Calu3 (cell line): ENCODE results near the gene GPNMB. TPM values are rescaled to one million over a fixed set of nuclear protein-coding genes. Genes with fewer than 3 reads are reported as not detected.

ENCODE experiments used
- BruUV-seq: library from RNA; stranded (reverse); fragments of 400-500 nt; replicated peaks from 2 replicates; lab custom pipeline; 2021; lab: Mats Ljungman, UMichigan
- CTCF ChIA-PET: fragments of 300-600 bp; sonication (Branson Sonifier 250); formaldehyde crosslinking; loops from one replicate; lab custom pipeline; 2022; ENCODE audit warnings: antibody characterized with exemption; lab: Charles Lee
- DNase-seq: peaks from one replicate; pipeline ENCODE4 v3.0.0; 2022
- H3K27ac Mint-ChIP-seq: one replicate; pipeline ENCODE4 v1.8.0; 2022; ENCODE audit warnings: mixed read lengths; ENCODE audit not compliant: unreplicated experiment
- H3K27me3 Mint-ChIP-seq: one replicate; pipeline ENCODE4 v1.8.0; 2022; ENCODE audit warnings: mixed read lengths; ENCODE audit not compliant: unreplicated experiment
- H3K36me3 Mint-ChIP-seq: one replicate; pipeline ENCODE4 v1.8.0; 2022; ENCODE audit warnings: mild to moderate bottlenecking, moderate library complexity, mixed read lengths; ENCODE audit not compliant: insufficient read depth, unreplicated experiment
- H3K4me1 Mint-ChIP-seq: one replicate; pipeline ENCODE4 v1.8.0; 2022; ENCODE audit warnings: mild to moderate bottlenecking, low read depth, mixed read lengths; ENCODE audit not compliant: unreplicated experiment
- H3K4me3 Mint-ChIP-seq: one replicate; pipeline ENCODE4 v1.8.0; 2022; ENCODE audit warnings: mild to moderate bottlenecking, low read depth, moderate library complexity, mixed read lengths; ENCODE audit not compliant: unreplicated experiment
- H3K9me3 Mint-ChIP-seq: one replicate; pipeline ENCODE4 v1.8.0; 2022; ENCODE audit warnings: low read depth, mixed read lengths; ENCODE audit not compliant: unreplicated experiment
- intact Hi-C: fragments of 100-400 bp; cut with micrococcal nuclease; formaldehyde crosslinking; loops from one replicate; pipeline ENCODE4 v1.10.0; 2022; ENCODE audit not compliant: unreplicated experiment
- total RNA-seq: library from RNA; stranded (reverse); gene quantifications from 2 replicates; pipeline ENCODE4 v1.2.3, GENCODE V29; 2022
- TF ChIP-seq, protein P1 (sequence below): fragments of 200-600 bp; IDR thresholded peaks from one replicate; pipeline ENCODE4 v1.8.0; 2022; ENCODE audit warnings: antibody characterized with exemption; ENCODE audit not compliant: unreplicated experiment

Gene GPNMB
- total RNA-seq, 1 experiment from 2014 or later: 5.8 TPM

GRCh38 chr7:23295401-23295697, 48.8 kb downstream of the GPNMB start:
- CTCF ChIA-PET: interaction anchor here (0.6 to 2.8 kb wide), 2 partner anchors 8 to 22 kb away, joined by 3 to 12 read pairs; no protein-coding TSS in a partner anchor
- Mint-ChIP-seq H3K4me1 (peaks cover 71% of the 10 kb centered on the region), H3K36me3 (peaks cover 30% of the 10 kb centered on the region)

DNA sequence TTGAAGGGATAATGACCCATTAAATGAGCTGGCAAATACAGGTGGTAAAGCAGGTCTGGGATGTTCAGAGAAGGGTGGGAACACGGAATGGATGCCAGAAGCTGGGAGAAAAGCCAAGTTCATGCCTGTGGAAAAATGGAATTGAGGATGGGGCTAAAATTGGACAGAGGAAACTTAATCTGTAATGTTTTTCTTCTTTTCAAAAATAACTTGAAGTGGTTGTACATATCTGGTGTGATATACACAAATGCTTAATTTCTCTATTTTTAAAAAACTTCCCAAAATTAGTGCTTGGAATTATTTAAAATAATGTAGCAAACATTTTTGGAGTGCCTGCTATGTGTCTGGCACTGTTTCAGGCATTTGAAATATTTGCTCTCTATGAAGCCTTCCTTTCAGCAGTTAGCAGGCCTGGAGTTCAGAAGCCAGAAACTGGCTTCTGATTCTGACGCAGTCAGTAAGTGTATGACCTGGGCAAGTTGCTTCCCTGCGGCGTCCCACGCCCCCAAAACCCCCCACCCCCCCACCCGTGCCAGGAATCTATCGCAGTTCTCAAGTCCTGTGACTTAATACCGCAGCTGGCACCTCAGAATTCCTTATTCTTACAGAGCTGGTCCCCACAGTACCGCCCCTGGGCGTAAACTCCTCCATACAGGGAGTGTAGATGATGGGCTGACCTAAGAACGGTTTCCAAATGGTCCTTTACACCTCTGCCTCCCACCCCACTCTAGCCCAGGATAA, 51.7 kb downstream of the GPNMB start:
- peaks cover 51% of the 10 kb centered on the region for H3K36me3 Mint-ChIP-seq
- H3K4me3 Mint-ChIP-seq: peak overlapping the region; percentile 94
- H3K27ac Mint-ChIP-seq: peak overlapping the region; percentile 84
- no TSS peak for BruUV-seq
- CTCF ChIA-PET: interaction anchor here (0.6 to 3.0 kb wide), 12 partner anchors 9 to 175 kb away, joined by 3 to 22 read pairs (median 4); no protein-coding TSS in a partner anchor
- TF ChIP-seq, protein P1, sequence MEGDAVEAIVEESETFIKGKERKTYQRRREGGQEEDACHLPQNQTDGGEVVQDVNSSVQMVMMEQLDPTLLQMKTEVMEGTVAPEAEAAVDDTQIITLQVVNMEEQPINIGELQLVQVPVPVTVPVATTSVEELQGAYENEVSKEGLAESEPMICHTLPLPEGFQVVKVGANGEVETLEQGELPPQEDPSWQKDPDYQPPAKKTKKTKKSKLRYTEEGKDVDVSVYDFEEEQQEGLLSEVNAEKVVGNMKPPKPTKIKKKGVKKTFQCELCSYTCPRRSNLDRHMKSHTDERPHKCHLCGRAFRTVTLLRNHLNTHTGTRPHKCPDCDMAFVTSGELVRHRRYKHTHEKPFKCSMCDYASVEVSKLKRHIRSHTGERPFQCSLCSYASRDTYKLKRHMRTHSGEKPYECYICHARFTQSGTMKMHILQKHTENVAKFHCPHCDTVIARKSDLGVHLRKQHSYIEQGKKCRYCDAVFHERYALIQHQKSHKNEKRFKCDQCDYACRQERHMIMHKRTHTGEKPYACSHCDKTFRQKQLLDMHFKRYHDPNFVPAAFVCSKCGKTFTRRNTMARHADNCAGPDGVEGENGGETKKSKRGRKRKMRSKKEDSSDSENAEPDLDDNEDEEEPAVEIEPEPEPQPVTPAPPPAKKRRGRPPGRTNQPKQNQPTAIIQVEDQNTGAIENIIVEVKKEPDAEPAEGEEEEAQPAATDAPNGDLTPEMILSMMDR: no peak
- DNase-seq: peak; percentile 57
- peaks cover 66% of the 10 kb centered on the region for H3K4me1 Mint-ChIP-seq
- no peaks in the 10 kb centered on the region for H3K9me3 Mint-ChIP-seq
- H3K27me3 Mint-ChIP-seq: no peaks in the 10 kb centered on the region
- intact Hi-C loops: loop anchor here (1.0 to 2.0 kb wide), 2 partner anchors 25 to 34 kb away; no protein-coding TSS in a partner anchor

More at GRCh38 chr7:23295401-23295697, 48.8 kb downstream of the GPNMB start:
- intact Hi-C loops: no loop called here
- Mint-ChIP-seq H3K27me3 (no peaks in the 10 kb centered on the region), H3K4me3 (no peak overlapping the region), H3K27ac (peak overlapping the region; percentile 38), H3K9me3 (no peaks in the 10 kb centered on the region)
- TF ChIP-seq, protein P1: no peak
- no TSS peak for BruUV-seq
- DNase-seq: no peak

DNA sequence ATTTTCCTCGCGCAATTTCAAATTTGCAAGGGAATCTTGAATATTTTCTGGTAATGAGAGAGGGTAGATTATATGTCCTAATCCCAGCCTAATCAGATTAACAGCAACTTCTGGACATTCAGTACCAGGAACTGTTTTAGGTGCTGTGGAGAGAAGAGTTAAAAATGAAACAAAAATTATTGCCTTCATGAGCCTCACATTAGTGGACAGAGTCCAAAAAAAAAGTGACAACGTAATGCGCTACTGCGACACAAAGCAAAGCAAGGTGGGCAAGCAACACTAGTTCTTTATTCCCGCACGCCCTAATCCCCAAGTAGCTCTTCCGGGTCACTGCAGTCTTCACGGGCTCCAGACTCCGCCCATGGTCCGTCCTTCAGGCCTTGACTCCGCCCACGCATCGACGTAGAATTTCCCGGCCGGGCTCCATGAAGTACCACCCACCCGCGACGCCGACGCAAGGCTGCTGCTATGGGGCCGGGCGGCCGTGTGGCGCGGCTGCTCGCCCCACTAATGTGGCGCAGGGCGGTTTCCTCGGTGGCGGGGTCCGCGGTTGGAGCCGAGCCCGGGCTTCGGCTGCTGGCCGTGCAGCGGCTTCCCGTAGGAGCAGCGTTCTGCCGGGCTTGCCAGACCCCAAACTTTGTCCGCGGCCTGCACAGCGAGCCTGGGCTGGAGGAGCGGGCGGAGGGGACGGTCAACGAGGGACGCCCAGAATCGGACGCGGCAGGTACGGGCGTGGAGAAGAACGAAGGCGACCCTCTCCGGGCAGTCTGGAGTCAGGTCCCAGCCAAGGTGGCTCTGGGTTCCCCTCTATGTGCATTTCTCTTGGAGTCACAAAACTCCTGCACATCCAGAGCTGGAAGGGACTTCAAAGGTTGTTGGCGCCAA, 52.6 kb downstream of the GPNMB start, which contains the start of gene MALSU1:
MALSU1 (plus strand) TSS at position 455 of the 885 bp plus-strand sequence; CDS start at position 469, 14 bp downstream.
- intact Hi-C loops: loop anchor here (1.0 to 2.0 kb wide), 2 partner anchors 26 to 34 kb away; no protein-coding TSS in a partner anchor
- CTCF ChIA-PET: interaction anchor here (0.6 to 3.0 kb wide), 15 partner anchors 9 to 174 kb away, joined by 3 to 22 read pairs (median 4); no protein-coding TSS in a partner anchor
- H3K9me3 Mint-ChIP-seq: no peaks in the 10 kb centered on the region
- H3K36me3 Mint-ChIP-seq: peaks cover 50% of the 10 kb centered on the region
- BruUV-seq: TSS peak; percentile 73
- no peaks in the 10 kb centered on the region for H3K27me3 Mint-ChIP-seq
- peaks cover 59% of the 10 kb centered on the region for H3K4me1 Mint-ChIP-seq
- H3K27ac Mint-ChIP-seq: peak within 1 kb of the TSS; percentile 84
- TF ChIP-seq, protein P1: no peak
- peak; percentile 99 for DNase-seq
- peak within 1 kb of the TSS; percentile 94 for H3K4me3 Mint-ChIP-seq

DNA sequence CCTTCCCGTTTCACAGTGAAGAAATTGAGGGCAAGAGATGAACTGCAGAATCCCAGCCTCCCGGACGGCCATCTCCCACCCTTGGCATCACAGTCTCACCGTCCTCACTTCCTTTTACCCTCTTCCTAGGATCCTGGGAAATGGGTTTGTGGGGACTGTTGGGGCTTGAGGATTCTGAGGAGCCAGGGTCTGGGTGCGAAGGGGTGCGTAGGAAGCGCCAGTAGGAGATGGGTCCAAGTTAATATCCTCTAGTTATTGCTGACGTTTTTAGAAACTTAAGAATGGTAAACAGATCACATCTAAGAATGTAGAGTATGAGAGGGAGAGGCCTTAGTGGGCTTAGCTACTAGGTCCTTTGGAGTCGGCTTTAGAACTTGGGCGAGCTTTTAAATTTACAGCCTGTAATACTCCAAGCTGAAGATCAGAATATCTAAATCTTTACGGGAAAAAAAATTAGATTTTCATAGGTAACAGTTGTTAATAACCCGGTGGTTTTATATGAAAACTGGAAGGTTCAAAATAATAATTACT, 53.3 kb downstream of the GPNMB start:
- Mint-ChIP-seq H3K4me1 (peaks cover 52% of the 10 kb centered on the region), H3K27ac (peak overlapping the region; percentile 84), H3K27me3 (no peaks in the 10 kb centered on the region), H3K4me3 (peak overlapping the region; percentile 94), H3K9me3 (no peaks in the 10 kb centered on the region), H3K36me3 (peaks cover 56% of the 10 kb centered on the region)
- no peak for DNase-seq
- TF ChIP-seq, protein P1: no peak
- CTCF ChIA-PET: interaction anchor here (0.6 to 3.0 kb wide), 4 partner anchors 15 to 117 kb away, joined by 3 to 22 read pairs (median 5); no protein-coding TSS in a partner anchor
- BruUV-seq: no TSS peak
- intact Hi-C loops: loop anchor here (2.0 kb wide), 1 partner anchor 33 kb away; no protein-coding TSS in a partner anchor
